Upper lobe of right lung (tissue), 1 donor: ENCODE measurements around the gene ZBTB17. TPM values are rescaled to one million over a fixed set of nuclear protein-coding genes. Genes with fewer than 3 reads are reported as not detected.

Source experiments
- ATAC-seq: fragments of 200-7000 bp; cut with Tn5 transposase; one replicate; pipeline ENCODE4 v1.9.1; 2020; ENCODE audit warnings: mild to moderate bottlenecking, moderate library complexity
- DNase-seq: peaks from one replicate; pipeline ENCODE4 v3.0.0-alpha.2; 2020
- H3K27ac ChIP-seq: fragments of 200-600 bp; one replicate; pipeline ENCODE4 v1.8.0; 2022
- H3K27me3 ChIP-seq: fragments of 200-600 bp; one replicate; pipeline ENCODE4 v1.8.0; 2022; ENCODE audit warnings: mild to moderate bottlenecking
- H3K36me3 ChIP-seq: fragments of 200-600 bp; one replicate; pipeline ENCODE4 v1.8.0; 2022
- H3K4me1 ChIP-seq: fragments of 200-600 bp; one replicate; pipeline ENCODE4 v1.8.0; 2022
- H3K4me3 ChIP-seq: fragments of 200-600 bp; one replicate; pipeline ENCODE4 v1.8.0; 2022; ENCODE audit warnings: mild to moderate bottlenecking
- H3K9me3 ChIP-seq: fragments of 200-600 bp; one replicate; pipeline ENCODE4 v1.8.0; 2022
- intact Hi-C: fragments of 100-400 bp; cut with DNase I; formaldehyde crosslinking; loops from one replicate; pipeline ENCODE4 v1.11.0; 2022
- total RNA-seq: library from RNA; stranded (reverse); fragmentation: NEBNext Ultra II Directional; extraction: Animal tissue kit (Norgen Biotek cat#: 25700); gene quantifications from one replicate; pipeline ENCODE4 v1.2.1, GENCODE V29; 2021
- TF ChIP-seq, protein P1 (sequence below): fragments of 200-600 bp; IDR thresholded peaks from one replicate; pipeline ENCODE4 v1.8.0; 2022; ENCODE audit warnings: antibody characterized with exemption
- donor health status: DM: no; HTN: yes; CAD: no; lungs with severe emphysema.

The ZBTB17 gene
- total RNA-seq, 1 donor from 2014 or later: 42.3 TPM

DNA sequence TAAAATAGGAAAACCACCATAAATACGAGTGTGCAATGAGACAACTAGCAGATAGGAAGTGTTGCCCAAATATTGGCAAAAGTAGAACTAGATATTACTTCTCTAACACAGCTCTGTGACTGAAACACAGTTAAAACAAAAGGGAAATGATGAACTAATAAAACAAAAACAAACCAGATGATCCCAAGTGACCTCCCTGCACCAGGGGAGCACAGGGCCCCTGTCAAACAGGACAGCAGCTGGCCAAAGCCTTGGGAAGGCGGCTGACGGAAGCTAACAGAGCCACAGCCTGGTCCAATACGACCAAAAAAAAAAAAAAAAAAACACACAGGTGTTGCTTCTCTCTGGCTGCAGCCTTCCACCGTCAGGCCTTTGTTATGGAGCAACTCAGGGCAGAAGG, 17.8 kb downstream of the ZBTB17 start:
- TF ChIP-seq, protein P1, sequence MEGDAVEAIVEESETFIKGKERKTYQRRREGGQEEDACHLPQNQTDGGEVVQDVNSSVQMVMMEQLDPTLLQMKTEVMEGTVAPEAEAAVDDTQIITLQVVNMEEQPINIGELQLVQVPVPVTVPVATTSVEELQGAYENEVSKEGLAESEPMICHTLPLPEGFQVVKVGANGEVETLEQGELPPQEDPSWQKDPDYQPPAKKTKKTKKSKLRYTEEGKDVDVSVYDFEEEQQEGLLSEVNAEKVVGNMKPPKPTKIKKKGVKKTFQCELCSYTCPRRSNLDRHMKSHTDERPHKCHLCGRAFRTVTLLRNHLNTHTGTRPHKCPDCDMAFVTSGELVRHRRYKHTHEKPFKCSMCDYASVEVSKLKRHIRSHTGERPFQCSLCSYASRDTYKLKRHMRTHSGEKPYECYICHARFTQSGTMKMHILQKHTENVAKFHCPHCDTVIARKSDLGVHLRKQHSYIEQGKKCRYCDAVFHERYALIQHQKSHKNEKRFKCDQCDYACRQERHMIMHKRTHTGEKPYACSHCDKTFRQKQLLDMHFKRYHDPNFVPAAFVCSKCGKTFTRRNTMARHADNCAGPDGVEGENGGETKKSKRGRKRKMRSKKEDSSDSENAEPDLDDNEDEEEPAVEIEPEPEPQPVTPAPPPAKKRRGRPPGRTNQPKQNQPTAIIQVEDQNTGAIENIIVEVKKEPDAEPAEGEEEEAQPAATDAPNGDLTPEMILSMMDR: no peak
- no peak overlapping the region for H3K27ac ChIP-seq
- H3K4me1 ChIP-seq: peaks cover 46% of the 10 kb centered on the region
- H3K4me3 ChIP-seq: no peak overlapping the region
- ATAC-seq (no peak), DNase-seq (no peak)
- H3K27me3 ChIP-seq: no peaks in the 10 kb centered on the region
- H3K9me3 ChIP-seq: no peaks in the 10 kb centered on the region
- peaks cover 5% of the 10 kb centered on the region for H3K36me3 ChIP-seq
- intact Hi-C loops: no loop called here

DNA sequence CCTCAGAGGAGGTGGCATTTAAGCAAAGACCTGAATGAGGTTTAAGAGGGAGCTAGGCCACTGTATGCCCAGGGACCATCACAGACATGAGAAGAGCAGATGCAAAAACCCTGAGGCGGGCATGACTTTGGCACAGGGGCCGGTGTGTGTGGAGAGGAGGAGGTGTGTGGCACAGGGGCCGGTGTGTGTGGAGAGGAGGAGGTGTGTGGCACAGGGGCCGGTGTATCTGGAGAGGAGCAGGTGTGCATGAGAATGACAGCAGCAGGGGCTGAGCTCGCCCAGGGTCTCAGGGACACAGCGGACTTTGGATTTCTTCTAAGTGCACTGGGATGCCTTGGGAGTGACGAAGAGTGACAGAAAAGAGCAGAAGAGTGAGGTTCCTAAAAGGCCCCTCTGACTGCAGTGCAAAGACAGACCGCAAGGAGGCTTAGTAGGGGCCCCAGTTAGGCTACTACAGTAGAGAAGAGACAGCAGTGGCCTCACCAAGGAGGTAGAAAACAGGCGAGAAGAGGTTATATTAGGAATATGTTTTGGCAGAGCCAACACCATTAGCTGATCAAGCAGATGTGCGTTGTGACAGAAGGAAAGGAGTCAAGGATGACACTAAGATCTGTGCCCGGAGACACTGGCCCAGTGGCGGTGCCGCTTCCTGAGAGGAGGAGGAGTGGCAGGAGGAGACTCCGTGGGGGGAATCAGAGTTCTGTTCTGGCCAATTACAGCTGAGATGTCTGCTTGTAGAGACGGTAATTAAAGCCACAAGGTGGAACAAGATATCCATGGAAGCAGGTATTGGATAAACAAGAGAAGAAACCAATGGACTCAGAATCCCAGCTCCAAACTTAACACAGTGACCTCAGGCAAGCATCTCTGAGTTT, 18.4 kb downstream of the ZBTB17 start:
- DNase-seq: no peak
- H3K9me3 ChIP-seq: no peaks in the 10 kb centered on the region
- H3K27ac ChIP-seq: no peak overlapping the region
- no peak overlapping the region for H3K4me3 ChIP-seq
- TF ChIP-seq, protein P1: no peak
- peaks cover 46% of the 10 kb centered on the region for H3K4me1 ChIP-seq
- intact Hi-C loops: no loop called here
- no peak for ATAC-seq
- no peaks in the 10 kb centered on the region for H3K27me3 ChIP-seq
- H3K36me3 ChIP-seq: peaks cover 5% of the 10 kb centered on the region

DNA sequence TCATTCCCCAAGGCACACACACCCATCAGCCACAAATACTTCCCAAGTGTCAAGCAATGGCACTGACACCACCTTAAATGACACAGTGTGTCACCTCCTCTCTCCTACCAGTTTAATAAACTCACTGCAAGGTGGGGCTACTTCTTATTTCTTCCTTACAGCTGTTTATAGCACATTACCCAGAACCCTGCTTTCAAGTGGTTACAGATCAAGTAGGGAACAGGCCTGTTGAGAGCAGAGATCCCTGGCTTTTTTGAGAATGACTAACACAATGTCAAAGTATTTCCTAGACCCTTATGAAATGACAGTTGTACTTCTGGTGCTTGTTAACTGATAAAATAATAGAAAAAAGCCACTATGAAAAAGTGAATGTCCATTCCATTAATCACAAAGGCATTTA, 19.8 kb downstream of the ZBTB17 start:
- intact Hi-C loops: no loop called here
- Histone ChIP-seq H3K4me1 (peaks cover 59% of the 10 kb centered on the region), H3K27ac (no peak overlapping the region), H3K27me3 (no peaks in the 10 kb centered on the region), H3K4me3 (no peak overlapping the region), H3K36me3 (no peaks in the 10 kb centered on the region), H3K9me3 (no peaks in the 10 kb centered on the region)
- ATAC-seq (peak; percentile 57), DNase-seq (no peak)
- TF ChIP-seq, protein P1: no peak

DNA sequence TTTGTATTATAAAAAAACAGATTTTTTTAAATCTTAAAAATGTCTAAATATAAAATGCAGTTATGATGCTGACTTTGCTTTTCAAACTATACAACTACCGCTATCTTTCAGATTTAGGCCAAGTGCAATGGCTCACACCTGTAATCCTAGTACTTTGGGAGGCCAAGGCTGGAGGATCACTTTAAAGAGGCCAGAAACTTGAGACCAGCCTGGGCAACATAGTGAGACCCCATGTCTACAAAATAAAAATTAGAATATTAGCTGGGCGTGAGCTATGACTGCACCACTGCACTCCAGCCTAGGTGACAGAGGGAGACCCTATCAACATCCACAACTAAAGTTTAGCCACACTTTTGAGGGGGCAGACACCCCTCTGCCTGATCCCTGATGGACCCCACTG, 20.3 kb downstream of the ZBTB17 start:
- Histone ChIP-seq H3K4me1 (peaks cover 61% of the 10 kb centered on the region), H3K4me3 (no peak overlapping the region)
- intact Hi-C loops: no loop called here

DNA sequence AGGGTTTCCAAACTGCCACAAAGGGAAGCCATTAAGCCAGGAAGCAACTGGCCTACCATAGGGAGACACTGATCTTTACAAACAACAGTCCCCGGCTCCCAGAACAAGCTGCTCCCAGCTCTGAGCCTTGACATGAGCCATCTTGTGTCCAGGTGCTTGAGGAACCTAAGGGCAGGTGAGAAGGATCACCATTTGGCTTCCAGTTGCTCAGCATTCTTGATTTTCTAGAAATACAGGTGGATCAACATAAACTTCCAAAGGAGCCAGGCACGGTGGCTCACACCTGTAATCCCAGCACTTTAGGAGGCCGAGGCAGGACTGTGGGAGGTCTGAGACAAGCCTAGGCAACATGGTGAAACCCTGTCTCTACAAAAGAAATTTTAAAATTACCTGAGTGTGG, 21.6 kb downstream of the ZBTB17 start:
- H3K27me3 ChIP-seq: no peaks in the 10 kb centered on the region
- no peaks in the 10 kb centered on the region for H3K36me3 ChIP-seq
- no peak for DNase-seq
- no peak for ATAC-seq
- H3K27ac ChIP-seq: no peak overlapping the region
- H3K9me3 ChIP-seq: no peaks in the 10 kb centered on the region
- TF ChIP-seq, protein P1: no peak
- H3K4me3 ChIP-seq: no peak overlapping the region
- H3K4me1 ChIP-seq: peaks cover 71% of the 10 kb centered on the region
- intact Hi-C loops: no loop called here

More for the DNA sequence above, 20.3 kb downstream of the ZBTB17 start:
- ATAC-seq (no peak), DNase-seq (no peak)
- H3K27ac ChIP-seq: no peak overlapping the region
- TF ChIP-seq, protein P1: no peak
- H3K36me3 ChIP-seq: no peaks in the 10 kb centered on the region
- no peaks in the 10 kb centered on the region for H3K27me3 ChIP-seq
- no peaks in the 10 kb centered on the region for H3K9me3 ChIP-seq
